ENCODE data around the gene SH3BGRL2.
"Not testable (repeated sequence)": the region's sequence is repeated elsewhere in the genome, so short reads cannot be mapped to it uniquely, and the experiment has no call there.

SH3BGRL2 gene

DNA sequence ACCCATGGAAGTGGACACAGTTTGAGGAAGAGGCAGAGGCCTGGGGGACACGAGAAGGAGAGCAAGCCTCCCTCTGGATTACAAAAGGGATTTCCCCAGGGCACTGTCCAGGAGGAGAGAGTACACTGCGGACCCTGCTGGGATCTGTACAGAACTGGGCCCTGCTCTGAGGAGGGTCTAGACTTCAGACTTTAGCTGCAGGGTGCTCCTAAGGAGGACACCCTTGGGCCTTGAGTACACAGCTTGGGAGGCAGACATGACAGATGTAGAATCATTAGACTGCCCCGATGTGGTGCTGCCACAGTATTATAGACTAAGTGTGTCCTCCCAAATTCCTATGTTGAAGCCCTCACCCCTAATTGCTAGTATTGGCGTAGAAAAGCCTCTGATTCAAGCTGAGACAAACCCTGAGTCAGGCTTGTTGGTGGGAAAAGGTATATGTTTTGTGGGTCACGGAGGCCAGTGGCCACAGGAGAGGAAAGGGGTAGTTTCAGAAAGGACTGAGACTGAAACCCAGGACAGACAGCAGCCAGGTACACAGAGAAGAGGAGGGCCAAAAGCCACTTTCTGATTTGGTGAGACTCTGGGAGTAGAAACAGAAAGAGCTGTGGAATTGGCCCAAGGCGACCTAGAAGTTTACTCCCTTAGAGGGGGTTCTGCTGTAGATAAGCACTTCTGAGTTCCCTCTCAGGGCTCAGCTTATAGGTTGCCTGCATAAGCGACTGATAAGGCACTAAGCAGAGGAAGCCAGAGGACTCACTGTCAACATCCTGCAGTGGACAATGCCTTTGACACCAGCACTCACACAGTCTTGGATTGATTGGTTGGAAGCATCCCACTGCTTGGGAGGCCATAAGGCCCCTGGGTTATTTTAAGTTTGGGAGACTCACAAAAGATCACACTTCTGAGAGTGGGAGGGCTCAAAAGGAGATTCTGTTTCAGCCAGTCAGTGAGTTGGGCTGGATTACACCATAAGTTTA, 16.5 kb upstream of the SH3BGRL2 start:
- no peak for DNase-seq (ENCODE audit: low read depth in 2 of 2)

DNA sequence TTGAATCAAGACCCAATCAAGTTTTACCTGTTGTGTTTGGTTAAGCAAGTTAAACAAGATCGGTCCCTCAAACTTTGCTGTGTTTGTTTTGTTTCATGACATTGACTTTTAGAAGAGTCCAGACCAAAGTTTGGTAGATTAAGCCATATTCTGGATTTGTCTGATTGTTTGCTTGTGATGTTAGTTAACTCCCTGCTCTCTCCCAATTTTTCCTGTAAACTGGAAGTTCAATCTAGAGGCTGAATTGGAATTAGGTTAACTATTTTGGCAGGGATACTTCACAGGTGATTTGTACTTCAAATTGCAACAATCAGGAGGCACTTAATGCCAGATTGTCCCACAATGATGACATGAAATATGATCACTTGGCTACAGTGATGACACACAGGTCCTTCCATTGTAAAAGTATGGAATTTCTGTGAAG, 13.6 kb upstream of the SH3BGRL2 start:
- no peak for DNase-seq (ENCODE audit: low read depth in 2 of 2)

DNA sequence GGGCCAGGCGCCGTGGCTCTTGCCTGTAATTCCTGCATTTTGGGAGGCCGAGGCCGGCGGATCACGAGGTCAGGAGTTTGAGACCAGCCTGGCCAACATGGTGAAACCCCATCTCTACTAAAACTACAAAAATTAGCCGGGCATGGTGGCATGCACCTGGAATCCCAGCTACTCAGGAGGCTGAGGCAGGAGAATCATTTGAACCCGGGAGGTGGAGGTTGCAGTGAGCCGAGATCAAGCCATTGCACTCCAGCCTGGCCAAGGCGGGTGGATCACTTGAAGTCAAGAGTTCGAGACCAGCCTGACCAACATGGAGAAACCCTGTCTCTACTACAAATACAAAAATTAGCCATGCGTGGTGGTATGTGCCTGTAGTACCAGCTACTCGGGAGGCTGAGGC, 12.7 kb upstream of the SH3BGRL2 start:
- not testable (repeated sequence) for DNase-seq (ENCODE audit: low read depth in 2 of 2)

DNA sequence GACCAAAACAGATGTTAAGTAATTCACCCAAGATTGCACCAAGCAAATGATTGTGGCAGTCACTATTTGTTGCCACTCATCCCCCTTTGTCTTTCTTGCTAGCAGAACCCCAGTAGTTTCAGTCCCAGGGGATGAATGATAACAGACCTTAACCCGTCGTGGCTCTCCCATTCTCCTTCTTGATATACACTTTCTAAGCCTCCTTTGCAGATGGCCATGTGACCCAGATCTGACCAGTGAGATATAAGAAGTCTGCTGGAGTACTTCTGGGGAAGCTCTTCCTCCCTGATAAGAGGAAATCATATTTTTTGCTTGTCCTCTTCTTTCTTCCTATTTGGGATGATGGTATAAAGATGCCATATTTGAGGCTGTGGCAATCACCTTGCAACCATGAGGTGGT, 9.6 kb upstream of the SH3BGRL2 start:
- no peak for DNase-seq (ENCODE audit: low read depth in 2 of 2)

DNA sequence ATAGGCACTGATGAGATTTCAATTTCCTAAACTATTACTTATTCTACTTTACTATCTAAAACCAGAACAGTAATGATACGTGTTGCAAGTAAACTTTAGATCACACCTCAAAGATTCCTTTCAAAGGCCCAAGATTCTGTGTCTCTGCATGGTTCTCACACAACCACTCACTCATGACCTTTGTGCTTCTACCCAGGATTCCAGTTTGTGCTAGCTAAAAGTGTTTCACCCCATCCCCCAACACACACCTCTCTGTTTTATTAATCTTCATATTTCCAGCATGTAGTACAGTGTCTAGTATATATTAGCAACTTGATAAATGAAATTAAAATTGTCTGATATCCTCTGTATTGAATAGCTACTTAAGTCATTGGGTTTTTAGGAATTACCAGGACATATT, 8.8 kb upstream of the SH3BGRL2 start:
- DNase-seq (ENCODE audit: low read depth in 2 of 2) = no peak

DNA sequence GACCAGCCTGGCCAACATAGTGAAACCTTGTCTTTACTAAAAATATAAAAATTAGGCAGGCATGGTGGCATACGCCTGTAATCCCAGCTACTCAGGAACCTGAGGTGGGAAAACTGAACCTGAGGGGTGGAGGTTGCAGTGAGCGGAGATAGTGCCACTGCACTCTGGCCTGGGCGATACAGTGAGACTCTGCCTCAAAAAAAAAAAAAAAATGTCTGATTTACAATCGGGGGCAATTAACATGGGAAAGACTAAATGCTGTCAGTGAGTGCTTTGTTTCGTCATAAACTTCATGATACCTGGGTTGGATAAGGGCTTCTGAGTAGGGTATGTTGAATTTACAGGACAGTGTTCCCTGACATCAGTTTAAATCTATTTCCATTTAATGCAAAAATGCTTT, 8.0 kb upstream of the SH3BGRL2 start:
- DNase-seq (ENCODE audit: low read depth in 2 of 2) = no peak

DNA sequence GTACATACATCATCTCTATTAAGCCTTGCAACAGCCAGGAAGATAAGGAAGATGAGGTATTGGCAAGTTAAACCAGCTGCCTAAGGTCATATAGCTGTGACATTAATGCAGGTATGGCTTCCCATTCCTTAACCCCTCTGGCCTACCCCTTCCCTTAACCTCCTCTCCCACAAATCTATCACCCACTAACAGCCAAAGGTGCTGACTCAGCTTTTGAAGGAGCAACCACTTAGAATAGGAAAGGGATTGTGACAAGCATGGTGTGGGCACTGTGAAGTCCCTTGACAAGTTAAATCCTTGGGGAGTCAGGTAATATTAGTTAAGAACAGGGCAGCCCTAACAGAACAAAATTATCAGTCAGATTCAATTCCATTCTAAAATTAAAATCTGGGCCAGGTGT, 5.4 kb upstream of the SH3BGRL2 start:
- no peak for DNase-seq (ENCODE audit: low read depth in 2 of 2)

DNA sequence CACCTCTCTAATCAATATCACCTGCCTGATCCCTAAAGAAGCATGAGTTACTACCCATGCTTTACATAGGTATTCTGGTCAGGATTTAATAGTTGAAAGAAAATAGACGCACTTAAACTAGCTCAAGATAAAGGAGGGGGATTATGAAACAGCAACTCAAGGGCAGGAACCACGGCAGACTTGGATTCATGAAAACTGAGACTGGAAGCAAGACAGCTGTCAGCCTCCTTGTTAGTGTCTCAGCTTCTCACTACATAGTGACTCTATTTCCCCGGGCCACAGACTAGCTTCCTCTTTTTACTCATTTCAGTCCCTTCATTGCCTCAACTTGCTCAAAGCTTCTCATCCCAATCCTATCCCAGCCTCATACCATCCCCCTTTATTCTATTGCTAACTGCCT, 4.3 kb upstream of the SH3BGRL2 start:
- no peak for DNase-seq (ENCODE audit: low read depth in 2 of 2)

DNA sequence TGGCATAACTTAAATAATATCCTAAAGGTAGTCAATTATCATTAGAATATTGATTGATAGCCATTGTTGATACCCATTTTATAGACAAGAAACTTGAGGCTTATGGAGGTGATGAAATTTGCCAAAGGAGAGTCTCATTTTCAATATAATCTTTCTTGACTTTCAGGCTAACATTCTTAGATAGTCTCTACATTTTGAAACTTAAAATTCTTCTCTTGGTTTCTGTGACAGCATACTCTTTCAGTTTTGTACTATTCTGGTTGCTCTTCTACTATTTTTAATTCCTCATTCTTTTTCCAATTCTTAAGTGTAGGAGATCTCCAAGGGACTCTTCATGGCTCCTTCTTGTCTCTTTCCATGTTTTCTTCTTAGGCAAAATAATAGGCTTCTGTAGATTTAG, 3.7 kb upstream of the SH3BGRL2 start:
- DNase-seq (ENCODE audit: low read depth in 2 of 2) = no peak

DNA sequence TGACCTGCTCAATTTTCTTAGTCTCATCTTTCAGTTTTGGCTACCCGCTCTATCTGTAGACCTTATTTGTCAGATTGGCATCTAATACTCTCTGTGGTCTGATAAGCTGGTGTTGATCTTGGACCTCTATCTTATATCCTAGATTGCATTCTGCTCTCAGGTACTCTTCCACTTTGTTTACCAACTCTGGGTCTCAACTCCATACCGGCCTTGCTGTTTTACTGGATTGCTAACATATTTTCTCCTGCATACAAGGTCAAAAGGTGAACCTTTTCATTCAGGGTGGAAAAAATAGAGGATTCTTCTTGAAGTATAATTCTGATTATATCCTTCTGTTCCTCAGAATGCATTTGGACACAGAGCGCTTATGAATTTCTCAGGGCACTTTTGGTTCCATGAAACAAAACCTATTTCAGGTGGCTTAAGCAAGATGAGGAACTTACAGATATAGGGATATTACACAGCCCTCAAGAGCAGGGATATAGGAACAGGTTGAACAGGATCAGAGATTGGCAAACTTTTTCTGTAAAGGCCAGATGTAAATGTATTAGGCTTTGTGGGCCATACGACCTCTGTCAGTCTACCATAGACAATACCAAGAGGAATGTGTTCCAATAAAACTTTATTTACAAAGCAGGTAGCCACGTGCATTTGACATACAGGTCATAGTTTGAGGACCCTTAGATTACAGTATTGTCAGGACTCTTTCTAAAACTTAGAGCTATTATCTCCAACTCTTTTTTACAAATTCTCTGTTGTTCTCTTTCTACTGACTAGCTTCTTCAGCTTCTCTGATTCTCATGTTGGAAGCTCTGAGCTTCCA, 2.5 kb upstream of the SH3BGRL2 start:
- DNase-seq (ENCODE audit: low read depth in 2 of 2) = no peak

DNA sequence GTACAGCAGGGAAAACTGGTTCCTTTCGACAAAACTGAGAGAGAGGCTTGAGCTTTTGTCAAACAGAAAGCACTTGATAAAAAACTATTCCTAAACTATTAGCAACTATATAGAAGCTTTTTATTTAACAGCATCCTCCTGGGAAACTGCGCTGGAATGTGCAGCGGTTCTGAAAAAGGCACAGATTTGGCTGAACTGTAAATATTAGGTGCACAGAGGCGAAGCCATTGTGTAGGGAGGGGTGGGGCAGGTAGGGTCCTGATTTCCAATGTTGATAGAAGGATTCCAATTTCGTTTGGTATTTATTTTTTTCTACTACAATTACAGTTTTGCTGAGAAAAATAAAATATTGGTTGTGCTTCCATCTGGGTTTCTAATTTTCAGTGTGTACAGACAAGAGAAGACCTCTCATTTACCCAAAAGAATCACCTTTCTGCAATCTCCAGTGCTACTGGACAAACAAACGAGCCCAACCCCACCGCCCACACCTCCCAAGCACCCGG, 698 bp upstream of the SH3BGRL2 start:
- DNase-seq (ENCODE audit: low read depth in 2 of 2) = no peak

DNA sequence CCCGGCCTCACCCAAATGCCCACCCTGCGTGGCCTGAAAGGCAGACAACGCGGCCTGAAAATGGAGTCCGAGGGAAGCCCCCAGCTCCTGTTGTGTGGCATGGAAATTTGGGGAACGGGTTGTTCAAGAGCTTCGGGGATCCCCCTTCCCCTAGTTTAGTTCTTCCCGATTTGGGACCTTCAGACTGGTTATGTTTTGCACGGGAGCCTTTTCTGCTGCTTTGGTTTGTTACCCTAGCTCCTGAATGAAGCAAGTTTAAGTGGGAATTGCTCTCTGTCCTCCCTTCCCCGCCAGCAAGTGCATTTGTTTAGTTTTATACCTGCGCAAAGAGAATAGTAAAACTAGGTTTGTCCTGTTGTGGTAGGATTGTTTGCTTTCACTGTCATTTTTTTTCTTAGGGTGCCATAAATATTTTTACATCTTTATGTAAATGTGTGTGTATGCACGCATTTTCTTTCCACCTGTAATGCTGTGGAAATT, 604 bp downstream of the SH3BGRL2 start:
- no peak for DNase-seq (ENCODE audit: low read depth in 2 of 2)

DNA sequence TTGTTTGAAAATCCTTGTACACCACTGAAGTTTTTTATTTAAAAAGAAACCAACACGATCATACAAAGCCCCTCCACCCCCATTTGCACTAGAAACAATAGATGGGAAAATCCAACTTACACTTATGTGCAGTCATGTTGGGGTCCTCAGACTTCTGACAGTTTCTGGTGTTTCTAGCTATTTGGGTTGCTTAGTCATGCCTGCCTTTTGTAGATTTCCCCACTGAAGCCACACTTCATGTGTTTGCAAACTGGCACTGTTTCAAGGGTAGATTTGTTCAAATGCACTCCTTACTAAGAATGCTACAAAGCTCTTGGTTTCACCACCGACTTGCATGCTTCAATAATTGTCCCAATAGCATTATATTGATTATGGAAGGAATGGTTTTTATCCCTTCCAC, 1.5 kb downstream of the SH3BGRL2 start:
- DNase-seq (ENCODE audit: low read depth in 2 of 2) = no peak

DNA sequence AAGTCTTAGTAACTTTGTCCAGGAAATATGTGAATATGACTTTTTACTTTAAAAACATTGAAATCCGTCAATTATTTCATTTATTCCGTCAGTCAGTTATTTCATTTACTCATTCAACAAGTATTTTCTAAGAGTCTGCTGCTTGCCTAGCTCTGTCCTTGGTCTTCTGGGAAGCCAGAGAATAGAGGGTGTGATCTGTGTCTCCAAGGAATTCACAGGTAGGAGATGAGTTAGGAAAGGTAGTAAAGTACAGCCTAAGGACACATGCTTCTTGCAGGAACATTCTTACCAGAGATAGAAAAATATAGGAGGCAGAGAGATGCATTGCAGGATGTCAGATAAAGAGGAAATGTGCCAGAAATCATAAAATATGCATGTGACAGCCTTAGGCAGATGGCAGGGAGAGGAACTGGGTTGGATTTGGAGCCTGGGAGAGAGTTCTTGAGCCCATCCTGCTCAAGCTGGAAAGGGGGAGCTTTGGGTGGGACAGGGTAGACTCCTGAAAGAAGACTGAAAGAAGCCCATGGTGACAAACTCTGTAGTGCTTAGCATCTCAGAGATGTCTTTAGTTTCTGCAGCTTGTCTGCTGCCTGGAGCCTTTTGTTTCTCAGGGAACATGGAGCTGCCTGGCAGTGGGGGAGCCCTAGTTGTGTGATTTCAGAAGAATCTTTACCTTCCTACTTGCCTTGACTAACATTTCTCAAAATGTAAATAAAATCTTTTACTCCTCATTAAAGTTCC, 3.5 kb downstream of the SH3BGRL2 start:
- no peak for DNase-seq (ENCODE audit: low read depth in 2 of 2)

DNA sequence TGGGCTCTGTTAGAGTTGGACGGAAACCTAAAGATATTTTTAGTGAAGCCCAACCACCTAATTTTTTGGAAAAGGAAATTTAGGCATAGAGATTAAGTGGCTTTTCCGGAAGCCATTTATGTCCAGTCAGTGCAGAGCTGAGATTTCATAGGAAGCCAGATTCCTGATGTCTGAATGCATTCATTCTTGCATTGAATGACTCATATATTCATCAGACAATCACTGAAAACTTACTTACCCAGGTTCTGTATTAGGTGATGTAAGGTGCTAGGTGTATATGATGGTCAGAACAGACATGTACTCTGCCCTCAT, 4.1 kb downstream of the SH3BGRL2 start:
- DNase-seq (ENCODE audit: low read depth in 2 of 2) = no peak

DNA sequence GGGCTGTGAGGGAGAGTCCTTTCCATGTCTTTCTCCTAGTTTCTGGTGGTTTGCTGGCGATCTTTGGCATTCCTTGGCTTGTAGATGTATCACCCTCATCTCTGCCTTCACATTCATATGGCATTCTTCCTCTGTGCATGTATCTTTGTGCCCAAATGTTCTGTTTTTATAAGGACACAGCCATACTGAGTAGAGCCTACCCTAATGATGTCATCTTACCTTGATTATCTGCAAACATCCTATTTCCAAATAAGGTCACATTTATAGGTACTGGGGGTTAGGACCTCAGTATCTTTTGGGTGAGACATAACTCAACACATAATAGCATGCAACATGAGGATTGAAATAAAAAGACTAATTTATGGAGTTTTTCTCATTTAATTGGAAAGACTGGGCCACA, 5.5 kb downstream of the SH3BGRL2 start:
- DNase-seq (ENCODE audit: low read depth in 2 of 2) = no peak

DNA sequence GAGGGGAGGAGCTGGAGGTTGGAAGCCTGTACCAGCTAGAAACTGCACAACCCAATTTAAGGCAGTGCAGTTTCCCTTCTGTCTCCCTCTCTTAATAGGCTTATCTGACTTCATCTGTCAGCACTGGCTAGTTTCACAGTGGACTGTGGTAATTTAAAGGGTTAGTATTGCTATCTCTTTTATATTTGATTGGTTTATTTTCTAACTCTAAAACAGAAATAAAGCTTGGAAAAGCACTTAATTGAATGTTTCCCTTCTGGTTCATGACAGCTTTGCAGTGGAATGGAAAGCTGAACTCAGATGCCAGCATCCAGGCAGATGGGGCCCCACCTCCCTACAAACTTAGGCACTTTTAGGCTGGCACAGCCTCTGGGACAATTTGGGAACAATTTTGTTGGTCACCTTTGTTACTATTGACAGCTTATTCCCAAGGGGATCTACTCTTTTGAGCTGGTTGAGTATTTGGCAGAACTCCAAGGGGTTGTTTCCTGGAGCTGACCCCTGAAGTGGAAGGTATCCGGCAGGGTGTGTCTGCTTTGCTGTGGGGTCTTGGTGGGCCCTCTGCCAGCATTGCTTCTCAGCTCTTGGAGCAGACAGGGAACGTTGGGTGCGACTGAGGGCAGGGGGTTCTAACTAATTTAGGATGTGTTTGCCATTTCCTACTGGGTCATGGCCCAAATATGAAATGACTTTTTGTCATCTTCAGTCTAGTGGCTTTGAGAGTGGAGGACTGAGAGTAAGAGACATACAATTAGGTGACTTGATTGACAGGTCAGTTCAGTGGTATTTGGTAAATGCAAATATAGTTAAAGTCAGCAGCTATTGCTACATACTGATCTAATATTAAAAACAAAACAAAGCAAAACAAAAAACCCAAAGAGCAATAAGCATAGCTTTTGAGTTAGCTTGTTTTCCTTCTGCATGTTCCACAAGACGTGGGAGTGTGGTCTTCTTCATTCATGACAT, 9.3 kb downstream of the SH3BGRL2 start:
- DNase-seq (ENCODE audit: low read depth in 2 of 2) = no peak

DNA sequence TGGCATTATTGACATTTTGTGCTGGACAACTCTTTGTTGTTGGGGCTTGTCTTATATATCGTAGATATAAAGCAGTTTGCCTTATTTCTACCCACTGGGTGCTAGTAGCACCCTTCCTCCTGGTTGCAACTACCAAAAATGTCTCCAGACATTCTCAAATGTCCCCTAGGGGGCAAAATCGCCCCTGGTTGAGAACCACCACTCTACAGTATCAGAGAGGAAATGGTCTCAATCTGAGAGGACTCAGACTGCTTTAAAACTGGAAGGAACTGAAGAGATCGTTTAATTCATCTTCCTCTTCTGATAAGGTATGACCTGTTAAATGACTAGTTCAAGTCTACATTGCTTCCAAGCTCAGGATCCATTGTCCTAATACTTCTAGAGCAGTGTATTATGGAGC, 14.9 kb downstream of the SH3BGRL2 start:
- no peak for DNase-seq (ENCODE audit: low read depth in 2 of 2)

DNA sequence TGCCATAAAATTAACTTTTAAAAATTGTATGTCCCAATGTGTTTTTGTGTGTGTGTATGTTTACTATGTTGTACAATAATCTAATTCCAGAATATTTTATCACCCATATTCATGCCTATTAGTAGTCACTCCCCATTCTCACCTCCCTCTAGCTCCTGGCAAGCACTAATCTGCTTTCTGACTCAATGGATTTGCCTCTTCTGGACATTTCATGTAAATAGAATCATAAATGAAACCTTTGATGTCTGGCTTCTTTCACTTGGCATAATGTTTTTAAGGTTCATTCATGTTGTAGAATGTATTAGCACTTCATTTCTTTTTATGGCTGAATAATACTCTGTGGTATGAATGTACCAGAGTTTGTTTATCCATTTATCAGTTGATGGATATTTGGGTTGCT, 15.4 kb downstream of the SH3BGRL2 start:
- DNase-seq (ENCODE audit: low read depth in 2 of 2) = no peak

DNA sequence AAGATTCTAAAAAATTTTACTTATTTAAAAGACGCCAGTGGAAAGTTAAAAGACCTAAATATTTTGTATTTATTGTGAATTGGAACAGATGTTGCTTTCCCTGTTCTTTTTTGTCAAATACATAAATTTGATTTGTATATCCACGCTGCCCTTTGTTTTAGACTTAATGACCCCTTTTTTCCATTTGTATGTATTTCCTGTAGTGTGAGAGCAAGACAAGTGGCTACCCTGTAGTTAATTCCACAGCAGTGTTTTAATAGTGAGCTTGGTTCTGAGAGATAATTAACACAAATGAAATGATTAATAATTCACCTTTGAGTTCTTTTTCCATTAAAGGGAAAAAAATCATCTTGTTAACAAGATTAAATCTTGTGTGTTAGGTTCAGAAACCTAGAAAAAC, 16.6 kb downstream of the SH3BGRL2 start:
- no peak for DNase-seq (ENCODE audit: low read depth in 2 of 2)

DNA sequence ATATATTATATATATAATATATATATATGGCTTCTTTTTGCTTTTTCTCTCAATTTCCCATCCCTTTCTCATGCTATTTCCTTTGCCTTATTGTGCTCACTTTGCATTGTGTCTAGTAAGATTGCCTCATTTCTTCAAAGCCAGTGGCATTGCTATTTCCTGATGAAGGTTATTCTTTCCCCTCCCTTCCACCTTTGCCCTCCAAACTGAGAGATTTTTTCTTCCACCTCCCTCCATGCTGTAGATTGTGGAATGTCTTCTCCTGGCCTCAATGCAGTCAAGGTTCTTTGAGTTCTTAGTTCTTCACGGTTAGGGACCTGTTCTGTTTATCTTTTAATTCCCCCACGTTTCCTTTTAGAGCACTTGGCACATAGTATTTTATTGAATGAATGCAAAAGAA, 17.2 kb downstream of the SH3BGRL2 start:
- DNase-seq (ENCODE audit: low read depth in 2 of 2) = no peak
